CD4-positive, alpha-beta T cell treated with Interleukin-4 for 4 hours (primary cell): ENCODE data around the gene TMEM131L.

ENCODE experiments used
- DNase-seq: peaks from one replicate; pipeline ENCODE4 v3.0.0-alpha.2; 2020

TMEM131L gene

GRCh38 chr4:153628796-153629315 is 162.7 kb downstream of the TMEM131L start:
- DNase-seq: no peak

DNA sequence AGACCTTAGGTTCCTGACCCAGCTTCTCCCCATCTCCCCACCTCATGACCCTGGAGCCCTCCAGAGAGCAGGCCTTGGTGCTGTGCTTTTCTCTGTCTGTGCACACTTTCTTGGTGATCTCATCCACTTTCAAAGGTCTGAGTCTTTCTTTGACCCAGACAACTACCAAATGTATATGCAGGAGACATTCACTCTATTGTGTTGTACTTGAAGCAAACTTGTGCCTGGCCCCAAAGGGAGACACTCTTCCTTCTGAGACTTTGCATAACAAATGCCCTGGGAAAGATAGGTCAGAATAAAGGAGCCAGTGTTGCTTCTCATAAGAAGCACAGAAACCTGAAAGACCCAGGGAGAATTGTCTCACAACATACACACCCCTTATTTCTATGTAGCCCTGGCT is 163.6 kb downstream of the TMEM131L start:
- no peak for DNase-seq

DNA sequence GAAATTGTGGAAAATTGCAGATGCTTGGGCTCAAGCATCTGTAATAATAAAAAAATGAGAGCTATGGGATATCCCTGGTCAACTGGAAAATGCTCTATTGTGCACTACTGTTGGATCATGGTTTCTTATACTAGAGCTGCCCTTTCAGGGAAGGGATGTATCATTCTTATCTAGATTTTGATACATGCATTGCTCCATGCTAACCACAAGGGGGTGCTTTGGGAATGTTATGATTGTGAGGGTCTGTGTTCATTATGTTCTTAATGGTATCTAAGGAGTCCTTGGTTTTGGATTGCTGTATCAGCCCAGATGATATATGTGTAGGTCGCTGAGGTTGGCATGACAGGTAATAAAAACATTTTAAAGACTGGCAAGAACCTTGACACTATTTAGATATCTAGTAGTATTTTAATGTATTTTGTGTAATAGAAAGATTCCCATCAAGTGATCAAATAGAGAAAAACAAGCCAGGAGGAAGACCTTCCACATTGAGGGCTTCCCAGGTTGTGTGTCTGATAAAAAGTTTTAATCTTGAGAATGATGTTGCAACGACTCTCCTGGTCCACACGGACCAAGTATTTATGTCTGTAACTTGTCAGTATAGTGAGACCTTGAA is 168.7 kb downstream of the TMEM131L start:
- DNase-seq: peak; percentile 14

DNA sequence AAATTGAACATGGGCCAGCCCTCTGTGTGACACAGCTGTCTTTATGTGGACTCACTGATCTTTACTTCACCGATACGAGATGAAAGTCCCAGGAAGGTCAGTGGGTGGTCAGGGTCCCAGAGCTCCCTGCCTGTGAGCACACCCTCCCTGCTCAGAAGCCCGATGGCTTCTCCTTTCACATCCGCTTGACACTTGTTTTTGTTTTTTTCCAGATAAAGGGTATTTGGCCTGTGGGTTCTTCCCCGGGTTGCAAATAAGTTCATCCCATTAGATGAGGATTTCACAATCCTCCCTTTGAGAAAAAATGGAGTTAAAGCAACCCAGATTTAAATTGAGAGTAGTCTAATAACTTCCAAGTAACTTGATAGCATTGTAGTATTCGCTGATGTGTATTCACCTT is 169.7 kb downstream of the TMEM131L start:
- no peak for DNase-seq

- DNase-seq: no peak
These were observed 171.0 kb downstream of the TMEM131L start for GRCh38 chr4:153637201-153637600.

DNA sequence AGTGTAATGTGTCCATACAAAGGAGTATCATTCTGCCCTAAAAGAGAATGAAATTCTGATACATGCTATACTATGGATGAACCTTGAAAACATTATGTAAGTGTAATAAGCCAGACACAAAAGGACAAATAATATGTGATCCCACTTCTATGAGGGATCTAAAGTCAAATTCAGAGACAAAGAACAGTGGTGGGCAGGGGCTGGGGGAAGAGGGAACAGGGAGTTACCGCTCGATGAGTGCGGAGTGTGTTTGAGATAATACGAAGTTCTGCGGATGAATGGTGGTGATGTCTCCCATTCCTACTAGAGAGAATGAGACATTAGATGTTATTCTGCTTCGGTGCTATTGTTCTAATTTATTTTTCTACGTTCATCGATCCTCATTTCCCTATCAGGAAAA is 171.9 kb downstream of the TMEM131L start:
- no peak for DNase-seq

GRCh38 chr4:153638999-153639398 is 172.8 kb downstream of the TMEM131L start:
- no peak for DNase-seq

DNA sequence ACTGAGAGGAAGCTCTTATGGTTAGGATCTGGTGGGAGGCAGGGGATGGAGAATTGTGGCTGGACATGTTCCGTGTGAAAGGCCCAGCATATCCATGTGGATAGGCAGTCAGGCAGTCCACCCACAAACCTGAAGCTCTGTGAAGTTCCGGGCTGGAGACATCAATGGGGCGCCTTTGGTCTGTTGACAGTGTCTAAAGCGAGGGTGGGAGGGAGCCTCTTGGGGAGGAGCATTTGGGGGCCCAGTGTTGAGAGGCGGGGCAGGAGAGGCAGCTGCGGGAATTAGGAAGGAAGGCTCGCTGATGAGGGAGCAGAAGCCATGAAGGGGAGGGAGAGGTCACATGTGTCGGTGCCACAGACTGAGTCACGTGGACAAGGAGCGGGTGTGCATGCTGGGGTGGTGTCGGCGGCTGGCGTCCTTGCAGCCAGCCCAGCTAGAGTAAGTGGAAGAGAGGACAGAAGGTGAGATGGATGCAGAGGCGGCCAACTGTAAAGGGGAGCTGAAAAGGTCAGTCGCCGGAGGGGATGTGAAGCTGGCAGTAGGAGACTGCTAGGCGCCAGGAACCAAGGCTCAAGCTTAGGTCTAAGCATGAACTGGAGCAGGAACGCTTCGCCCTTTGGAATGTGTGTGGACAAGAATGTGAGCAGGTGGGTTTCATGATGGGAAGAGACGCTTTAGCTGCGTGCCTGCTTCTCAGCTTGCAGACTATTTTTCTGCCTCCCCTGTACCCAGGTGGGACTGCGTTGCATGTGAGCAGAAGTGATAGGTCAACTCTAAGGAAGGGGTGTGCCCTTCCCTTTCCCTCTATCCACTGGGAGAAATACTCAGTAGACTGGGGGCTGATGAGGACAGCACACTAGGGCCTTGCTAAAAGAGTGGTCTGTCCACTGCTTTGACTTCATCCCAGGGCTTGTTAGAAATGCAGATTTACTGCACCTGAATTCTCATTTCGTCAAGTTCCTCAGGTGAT is 174.0 kb downstream of the TMEM131L start:
- no peak for DNase-seq

DNA sequence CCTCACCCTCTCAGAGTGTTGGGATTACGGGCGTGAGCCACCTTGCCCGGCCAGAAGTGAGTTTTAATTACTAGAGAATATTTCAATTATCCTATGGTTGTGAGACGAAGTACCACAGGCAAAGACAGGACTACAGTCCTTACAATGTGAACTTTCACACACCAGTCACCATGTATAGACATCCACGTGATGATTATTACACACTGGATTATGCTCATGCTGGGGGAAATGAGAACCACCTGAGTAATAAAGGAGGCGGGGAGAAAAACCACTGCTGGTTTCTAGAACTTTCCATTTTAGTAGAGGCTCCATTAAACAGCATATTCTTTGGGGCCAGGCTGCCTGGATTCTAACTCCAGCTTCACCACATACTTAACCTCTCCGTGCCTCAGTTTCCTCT is 175.4 kb downstream of the TMEM131L start:
- DNase-seq: no peak

DNA sequence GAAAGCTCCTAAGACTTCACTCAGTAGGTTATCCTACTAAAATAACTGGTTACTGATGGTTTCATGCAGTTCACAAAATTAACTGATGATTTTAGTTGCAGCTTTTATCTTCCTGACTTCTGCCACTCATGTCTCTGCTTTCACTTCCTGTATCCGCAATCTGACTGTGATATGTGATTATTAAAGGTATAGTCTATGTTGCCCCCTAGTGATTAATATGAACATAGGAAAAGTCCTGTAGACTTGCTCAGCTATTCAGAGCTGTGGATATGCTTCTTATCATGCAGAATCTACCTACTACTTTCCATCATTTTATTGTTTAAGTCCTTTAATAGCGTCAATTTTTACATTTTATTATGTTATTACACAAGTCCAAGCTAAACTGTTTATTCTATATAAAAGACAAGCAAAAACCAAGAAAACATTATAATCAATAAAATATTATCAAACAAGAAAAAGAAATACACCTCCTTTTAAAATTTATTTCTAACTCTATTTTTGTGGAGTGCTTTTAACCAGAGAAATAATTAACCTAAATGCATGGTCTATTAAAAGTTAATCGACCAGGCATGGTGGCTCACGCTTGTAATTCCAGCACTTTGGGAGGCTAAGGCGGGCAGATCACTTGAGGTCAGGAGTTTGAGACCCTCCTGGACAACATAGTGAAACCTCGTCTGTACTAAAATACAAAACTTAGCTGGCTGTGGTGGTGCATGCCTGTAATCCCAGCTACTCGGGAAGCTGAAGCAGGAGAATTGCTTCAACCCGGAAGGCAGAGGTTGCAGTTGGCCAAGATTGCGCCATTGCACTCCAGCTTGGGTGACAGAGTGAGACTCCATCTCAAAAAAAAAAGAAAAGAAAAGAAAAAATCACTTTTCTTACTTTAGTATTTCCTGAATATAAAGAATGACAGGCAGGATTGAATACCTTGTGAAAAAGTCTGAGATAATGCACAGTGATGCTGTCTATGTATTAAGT is 177.5 kb downstream of the TMEM131L start:
- peak; percentile 71 for DNase-seq

DNA sequence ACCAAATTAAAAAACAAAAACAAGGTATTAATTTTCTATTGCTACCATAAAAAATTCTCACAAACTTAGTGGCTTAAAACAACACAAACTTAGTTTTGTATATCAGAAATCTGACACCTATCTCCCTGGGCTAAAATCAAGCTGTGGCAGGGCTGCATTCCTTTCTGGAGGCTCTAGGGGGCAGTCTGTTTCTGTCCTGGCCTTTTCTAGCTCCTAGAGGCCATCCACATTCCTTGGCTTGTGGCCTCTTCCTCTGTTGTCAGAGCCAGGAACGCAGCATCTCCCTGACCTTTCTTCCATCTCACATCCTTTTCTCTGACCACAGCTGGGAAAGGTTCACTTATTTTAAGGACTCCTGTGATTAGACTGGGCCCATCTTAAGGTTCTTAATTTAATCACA is 179.0 kb downstream of the TMEM131L start:
- no peak for DNase-seq

GRCh38 chr4:153646261-153646660 is 180.1 kb downstream of the TMEM131L start:
- no peak for DNase-seq

DNA sequence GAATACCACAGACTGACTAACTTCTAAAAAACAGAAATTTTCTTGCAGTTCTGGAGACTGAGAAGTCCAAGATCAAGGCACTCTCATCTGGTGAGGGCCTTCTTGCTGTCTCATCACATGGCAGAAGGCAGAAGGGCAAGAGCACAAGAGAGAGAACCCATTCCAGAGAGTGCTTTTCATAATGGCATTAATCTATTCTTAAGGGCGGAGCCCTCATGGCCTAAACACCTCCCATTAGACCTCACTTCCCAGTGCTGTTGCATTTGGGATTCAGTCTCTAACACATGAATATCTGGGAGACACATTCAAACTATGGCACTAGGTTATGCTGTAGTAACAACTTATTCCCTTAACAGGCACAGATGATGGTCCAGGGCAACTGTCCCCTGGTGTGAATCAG is 180.8 kb downstream of the TMEM131L start:
- no peak for DNase-seq

DNA sequence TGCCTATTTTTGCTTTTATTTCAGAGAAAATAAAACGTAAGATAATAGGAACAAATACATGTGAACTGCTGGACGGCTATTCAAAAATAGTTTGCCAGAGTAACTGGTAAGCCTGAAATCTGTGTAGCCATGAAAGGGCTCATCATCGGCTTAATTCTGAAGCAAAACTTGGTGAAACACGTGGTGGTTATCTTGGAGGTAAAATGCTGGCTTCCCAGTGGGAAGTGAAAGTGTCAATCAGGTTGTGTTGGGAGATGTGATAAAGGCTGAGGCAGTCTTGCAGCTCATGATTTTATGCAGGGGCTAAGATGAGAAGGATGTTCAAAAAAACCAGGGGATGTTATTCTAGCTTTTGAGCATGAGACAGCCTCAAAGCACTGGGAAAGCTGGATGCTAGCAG is 181.8 kb downstream of the TMEM131L start:
- no peak for DNase-seq

DNA sequence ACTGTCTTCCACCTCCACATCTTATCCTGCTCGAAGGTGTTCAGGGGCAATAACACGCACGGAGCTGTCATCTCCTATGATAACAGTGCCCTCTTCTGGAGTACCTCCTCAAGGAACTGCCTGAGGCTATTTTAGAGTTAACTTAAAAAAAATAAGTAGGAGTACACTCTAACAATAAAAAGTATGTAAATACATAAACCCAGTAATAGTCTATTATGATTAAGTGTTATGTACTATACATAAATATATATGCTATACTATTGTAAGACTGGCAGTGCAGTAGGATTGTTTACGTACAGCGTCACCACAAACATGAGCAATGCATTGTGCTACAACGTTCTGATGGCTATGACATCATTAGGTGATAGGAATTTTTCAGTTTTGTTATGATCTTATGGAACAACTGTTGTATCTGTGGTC is 183.4 kb downstream of the TMEM131L start:
- DNase-seq: no peak

GRCh38 chr4:153651116-153651515 is 185.0 kb downstream of the TMEM131L start:
- DNase-seq: no peak

GRCh38 chr4:153651587-153651986 is 185.4 kb downstream of the TMEM131L start:
- DNase-seq: peak; percentile 53

- DNase-seq: no peak
These were observed 186.1 kb downstream of the TMEM131L start for GRCh38 chr4:153652051-153652784.

GRCh38 chr4:153655002-153655541 is 188.9 kb downstream of the TMEM131L start:
- DNase-seq: no peak

- DNase-seq: no peak
These were observed 189.8 kb downstream of the TMEM131L start for GRCh38 chr4:153655928-153656327.

DNA sequence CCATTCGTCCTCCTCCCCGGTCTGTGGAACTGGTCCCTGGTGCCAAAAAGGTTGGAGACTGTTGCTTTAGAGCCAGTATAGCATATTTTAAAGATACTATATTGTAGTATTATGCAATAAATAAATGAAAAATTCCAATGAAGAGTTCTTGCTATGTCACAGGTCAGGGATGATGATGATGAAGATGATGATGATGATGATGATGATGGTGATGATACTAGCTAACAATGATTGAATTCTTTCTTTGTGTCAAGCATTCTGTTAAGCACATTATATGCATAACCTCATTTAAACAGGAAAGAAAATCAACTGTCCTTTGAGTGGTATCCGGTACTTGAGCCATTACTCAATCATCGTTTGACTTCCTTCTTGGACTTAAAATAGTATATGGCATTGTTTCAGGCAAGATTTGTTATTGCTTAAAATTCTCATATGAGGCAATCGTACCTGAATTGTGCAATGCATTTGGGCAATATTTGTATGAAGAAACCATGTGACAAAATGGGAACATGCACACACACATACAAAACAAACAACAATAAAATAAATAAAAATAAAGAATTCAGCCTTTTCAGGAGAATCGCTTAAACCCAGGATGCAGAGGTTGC is 195.2 kb downstream of the TMEM131L start:
- no peak for DNase-seq
